ENCODE measurements around the gene GGT6.
A peak's percentile ranks its signal among the peaks of the same experiment; 100 is the strongest.

Gene GGT6

GRCh38 chr17:4537451-4538235, 22.7 kb downstream of the GGT6 start:
- DNase-seq: no peak

- no peak for DNase-seq
Measured at GRCh38 chr17:4536742-4537411, 23.5 kb downstream of the GGT6 start.

- DNase-seq: peak; percentile 12
Measured at GRCh38 chr17:4536259-4536741, 24.1 kb downstream of the GGT6 start.

GRCh38 chr17:4535667-4536258, 24.6 kb downstream of the GGT6 start:
- DNase-seq: no peak

GRCh38 chr17:4534928-4535666, 25.3 kb downstream of the GGT6 start:
- DNase-seq: no peak

- DNase-seq: no peak
Measured at GRCh38 chr17:4534515-4534914, 25.9 kb downstream of the GGT6 start.

GRCh38 chr17:4533523-4534504, 26.6 kb downstream of the GGT6 start:
- DNase-seq: no peak

- DNase-seq: no peak
Measured at GRCh38 chr17:4532860-4533522, 27.4 kb downstream of the GGT6 start.

GRCh38 chr17:4531988-4532736, 28.2 kb downstream of the GGT6 start:
- DNase-seq: no peak

- peak; percentile 22 for DNase-seq
Measured at GRCh38 chr17:4530799-4531730, 29.3 kb downstream of the GGT6 start.

GRCh38 chr17:4529533-4530152, 30.7 kb downstream of the GGT6 start:
- no peak for DNase-seq

GRCh38 chr17:4527566-4528125, 32.7 kb downstream of the GGT6 start:
- DNase-seq: no peak

- DNase-seq: no peak
Measured at GRCh38 chr17:4527134-4527533, 33.2 kb downstream of the GGT6 start.

- DNase-seq: no peak
Measured at GRCh38 chr17:4525691-4526397, 34.5 kb downstream of the GGT6 start.

GRCh38 chr17:4523946-4524345, 36.4 kb downstream of the GGT6 start:
- no peak for DNase-seq

- DNase-seq: no peak
Measured at GRCh38 chr17:4522661-4523060, 37.7 kb downstream of the GGT6 start.

- DNase-seq: peak; percentile 7
Measured at GRCh38 chr17:4520894-4521600, 39.3 kb downstream of the GGT6 start.
